HFFc6 (cell line): ENCODE measurements around the gene F5. TPM values are rescaled to one million over a fixed set of nuclear protein-coding genes. Genes with fewer than 3 reads are reported as not detected.

Source experiments
- DNase-seq: peaks from one replicate; pipeline ENCODE4 v3.0.0-alpha.2; 2018
- H3K27ac Mint-ChIP-seq: 2 replicates; pipeline ENCODE4 v1.8.0; 2020; ENCODE audit warnings: mild to moderate bottlenecking, mixed read lengths
- H3K27me3 Mint-ChIP-seq: 2 replicates; pipeline ENCODE4 v1.8.0; 2021; ENCODE audit warnings: mild to moderate bottlenecking, moderate library complexity, mixed read lengths; ENCODE audit not compliant: insufficient read depth
- H3K36me3 Mint-ChIP-seq: 2 replicates; pipeline ENCODE4 v1.8.0; 2021; ENCODE audit warnings: low read depth, mixed read lengths
- H3K4me1 Mint-ChIP-seq: 2 replicates; pipeline ENCODE4 v1.8.0; 2020; ENCODE audit warnings: low read depth, mixed read lengths
- H3K4me3 Mint-ChIP-seq: 2 replicates; pipeline ENCODE4 v1.8.0; 2020; ENCODE audit warnings: mild to moderate bottlenecking, moderate library complexity, mixed read lengths
- H3K9me3 Mint-ChIP-seq: 2 replicates; pipeline ENCODE4 v1.8.0; 2020; ENCODE audit warnings: mild to moderate bottlenecking, mixed read lengths
- CTCF ChIP-seq: fragments of 200-600 bp; sonication (generic); IDR thresholded peaks from 2 replicates; pipeline ENCODE4 v1.5.0; 2021; ENCODE audit warnings: antibody characterized with exemption, mild to moderate bottlenecking
- total RNA-seq, 6 experiments: library from RNA; stranded (reverse); fragmentation: NEBNext Ultra II Directional; extraction: Animal tissue kit (Norgen Biotek cat#: 25700); gene quantifications; 2 replicates in 1 of 6; 3 replicates in 5 of 6; pipeline ENCODE4 v1.2.3, GENCODE V29; 2021

Gene F5
- total RNA-seq, 6 experiments from 2014 or later: not detected

GRCh38 chr1:169588112-169588511 lies 1.8 kb upstream of the F5 start:
- DNase-seq: no peak
- Mint-ChIP-seq H3K9me3 (no peaks in the 10 kb centered on the region), H3K27ac (no peak overlapping the region), H3K27me3 (no peaks in the 10 kb centered on the region; the same call in 1 of the 2 replicates), H3K4me1 (no peaks in the 10 kb centered on the region), H3K36me3 (no peaks in the 10 kb centered on the region), H3K4me3 (no peak overlapping the region)
- TF ChIP-seq CTCF: no peak

GRCh38 chr1:169586067-169586394 lies 250 bp downstream of the F5 start:
- no peaks in the 10 kb centered on the region for H3K36me3 Mint-ChIP-seq
- no peak for DNase-seq
- H3K4me3 Mint-ChIP-seq: no peak overlapping the region
- H3K4me1 Mint-ChIP-seq: no peaks in the 10 kb centered on the region
- no peaks in the 10 kb centered on the region for H3K9me3 Mint-ChIP-seq
- no peak overlapping the region for H3K27ac Mint-ChIP-seq
- TF ChIP-seq CTCF: no peak
- no peaks in the 10 kb centered on the region; the same call in 1 of the 2 replicates for H3K27me3 Mint-ChIP-seq

GRCh38 chr1:169585181-169585580 lies 1.1 kb downstream of the F5 start:
- no peaks in the 10 kb centered on the region; the same call in 1 of the 2 replicates for H3K27me3 Mint-ChIP-seq
- TF ChIP-seq CTCF: no peak
- no peak for DNase-seq
- no peaks in the 10 kb centered on the region for H3K9me3 Mint-ChIP-seq
- no peaks in the 10 kb centered on the region for H3K4me1 Mint-ChIP-seq
- H3K4me3 Mint-ChIP-seq: no peak overlapping the region
- H3K27ac Mint-ChIP-seq: no peak overlapping the region
- H3K36me3 Mint-ChIP-seq: no peaks in the 10 kb centered on the region

- Mint-ChIP-seq H3K9me3 (no peaks in the 10 kb centered on the region), H3K4me3 (no peak overlapping the region), H3K4me1 (no peaks in the 10 kb centered on the region), H3K27ac (no peak overlapping the region), H3K36me3 (no peaks in the 10 kb centered on the region), H3K27me3 (no peaks in the 10 kb centered on the region; the same call in 1 of the 2 replicates)
- no peak for TF ChIP-seq CTCF
- DNase-seq: no peak
These were observed 1.7 kb downstream of the F5 start for GRCh38 chr1:169584483-169585144.

- H3K4me3 Mint-ChIP-seq: no peak overlapping the region
- H3K4me1 Mint-ChIP-seq: no peaks in the 10 kb centered on the region
- no peaks in the 10 kb centered on the region for H3K36me3 Mint-ChIP-seq
- DNase-seq: no peak
- no peak for TF ChIP-seq CTCF
- no peaks in the 10 kb centered on the region for H3K9me3 Mint-ChIP-seq
- no peaks in the 10 kb centered on the region for H3K27me3 Mint-ChIP-seq
- no peak overlapping the region for H3K27ac Mint-ChIP-seq
These were observed 8.1 kb downstream of the F5 start for GRCh38 chr1:169577981-169578738.
